GM12878 (cell line): ENCODE results near the gene UNC45A. TPM values are rescaled to one million over a fixed set of nuclear protein-coding genes. Genes with fewer than 3 reads are reported as not detected.
A peak's percentile ranks its signal among the peaks of the same experiment; 100 is the strongest.

ENCODE experiments used
- BRCA1 ChIP-seq: IDR thresholded peaks from 2 replicates; pipeline ENCODE4 v1.6.1; 2011; ENCODE audit warnings: low read depth, low read length, improper control_type of control experiment
- EGR1 ChIP-seq, 2 experiments: IDR thresholded peaks; 1 replicate in 1 of 2; 2 replicates in 1 of 2; pipeline ENCODE4 v1.6.1; 2011 to 2012; ENCODE audit warnings: low read depth in 2 of 2, low read length in 2 of 2, borderline replicate concordance in 1 of 2, mild to moderate bottlenecking in 1 of 2, moderate library complexity in 1 of 2
- HDGF ChIP-seq: fragments of 450-650 bp; IDR thresholded peaks from 2 replicates; pipeline ENCODE4 v1.6.1; 2016; ENCODE audit warnings: antibody characterized with exemption
- IKZF1 ChIP-seq: fragments of 450-650 bp; conservative IDR thresholded peaks from 2 replicates; pipeline ENCODE4 v1.6.1; 2017; ENCODE audit warnings: antibody characterized with exemption, mild to moderate bottlenecking
- MTA2 ChIP-seq: fragments of 450-650 bp; IDR thresholded peaks from 2 replicates; pipeline ENCODE4 v1.6.1; 2016; ENCODE audit warnings: low read depth, mild to moderate bottlenecking, moderate library complexity
- NR2F1 ChIP-seq: fragments of 450-650 bp; conservative IDR thresholded peaks from 2 replicates; pipeline ENCODE4 v1.6.1; 2017; ENCODE audit warnings: mild to moderate bottlenecking
- NRF1 ChIP-seq: conservative IDR thresholded peaks from 2 replicates; pipeline ENCODE4 v1.6.1; 2011; ENCODE audit warnings: mild to moderate bottlenecking, low read depth, low read length, improper control_type of control experiment
- POU2F2 ChIP-seq: IDR thresholded peaks from 3 replicates; pipeline ENCODE4 v1.6.1; 2011; ENCODE audit warnings: low read depth, mild to moderate bottlenecking, low read length, borderline replicate concordance
- RAD51 ChIP-seq: fragments of 450-650 bp; IDR thresholded peaks from 2 replicates; pipeline ENCODE4 v1.6.1; 2016; ENCODE audit warnings: moderate library complexity, mild to moderate bottlenecking, inconsistent platforms
- RELA ChIP-seq: fragments of 450-650 bp; IDR thresholded peaks from 2 replicates; pipeline ENCODE4 v1.8.0; 2014; ENCODE audit warnings: borderline replicate concordance; ENCODE audit not compliant: partially characterized antibody
- SP1 ChIP-seq: IDR thresholded peaks from one replicate; pipeline ENCODE4 v1.6.1; 2011; ENCODE audit warnings: low read depth, low read length
- SPI1 ChIP-seq: IDR thresholded peaks from 2 replicates; pipeline ENCODE4 v1.6.1; 2011; ENCODE audit warnings: low read depth, mild to moderate bottlenecking, low read length, moderate library complexity, borderline replicate concordance; ENCODE audit not compliant: insufficient read depth
- SRF ChIP-seq, 2 experiments: IDR thresholded peaks; 2 replicates each; pipeline ENCODE4 v1.6.1; 2011; ENCODE audit warnings: low read depth in 2 of 2, low read length in 2 of 2, mild to moderate bottlenecking in 1 of 2, moderate library complexity in 1 of 2
- TBL1XR1 ChIP-seq: IDR thresholded peaks from 2 replicates; pipeline ENCODE4 v1.6.1; 2012; ENCODE audit warnings: low read depth, low read length, improper control_type of control experiment
- TCF3 ChIP-seq: IDR thresholded peaks from 2 replicates; pipeline ENCODE4 v1.6.1; 2012; ENCODE audit warnings: low read depth, mild to moderate bottlenecking, low read length, borderline replicate concordance; ENCODE audit not compliant: insufficient read depth
- TCF7 ChIP-seq: IDR thresholded peaks from 2 replicates; pipeline ENCODE4 v1.6.1; 2014; ENCODE audit warnings: antibody characterized with exemption, borderline replicate concordance
- YBX1 ChIP-seq: fragments of 450-650 bp; IDR thresholded peaks from 2 replicates; pipeline ENCODE4 v1.6.1; 2016; ENCODE audit warnings: antibody characterized with exemption
- ZNF274 ChIP-seq: IDR thresholded peaks from one replicate; pipeline ENCODE4 v1.8.0; 2011; ENCODE audit not compliant: insufficient read length, insufficient read depth
- ZSCAN29 ChIP-seq: fragments of 450-650 bp; IDR thresholded peaks from 2 replicates; pipeline ENCODE4 v1.6.1; 2017; ENCODE audit warnings: mild to moderate bottlenecking, moderate library complexity
- polyA plus RNA-seq, 11 experiments: library from polyadenylated mRNA; depleted of rRNA in 4 of 11; unstranded in 6 of 11; stranded (reverse) in 5 of 11; fragments of >200 nt; fragmentation: Nextera tagmentation in 4 of 11; fragmentation: Illumina TruSeq in 1 of 11; extraction: Ambion mirVana in 4 of 11; extraction: Trizol in 1 of 11; gene quantifications; 1 replicate in 1 of 11; 2 replicates in 10 of 11; pipeline versions ENCODE4 v1.2.1 to v1.2.3, GENCODE V29; 2011 to 2016; ENCODE audit warnings: inconsistent platforms in 2 of 11, missing spikeins in 2 of 11, low read depth in 1 of 11
- total RNA-seq, 4 experiments: library from RNA; depleted of rRNA in 3 of 4; stranded (reverse); fragments of >200 nt in 3 of 4; fragmentation: Illumina TruSeq in 1 of 4; extraction: Trizol in 1 of 4; gene quantifications; 2 replicates each; pipeline versions ENCODE4 v1.2.1 to v1.2.3, GENCODE V29; 2013 to 2021
- TF ChIP-seq, protein P1 (sequence below): fragments of 450-650 bp; IDR thresholded peaks from 2 replicates; pipeline ENCODE4 v1.6.1; 2017; ENCODE audit warnings: mild to moderate bottlenecking, moderate library complexity
- TF ChIP-seq, protein P2 (sequence below): fragments of 450-650 bp; IDR thresholded peaks from 2 replicates; pipeline ENCODE4 v1.6.1; 2016; ENCODE audit warnings: mild to moderate bottlenecking
- TF ChIP-seq, protein P3 (sequence below): fragments of 450-650 bp; formaldehyde crosslinking; IDR thresholded peaks from 2 replicates; pipeline ENCODE4 v1.4.0; 2022; ENCODE audit warnings: mild to moderate bottlenecking, moderate library complexity

Gene UNC45A
- total and polyA plus RNA-seq, 10 of the 15 experiments (the other 5 are each of a cell fraction or from before 2014, with no cell fraction given) = 10.3 to 57.8 (median 40.5) TPM

DNA sequence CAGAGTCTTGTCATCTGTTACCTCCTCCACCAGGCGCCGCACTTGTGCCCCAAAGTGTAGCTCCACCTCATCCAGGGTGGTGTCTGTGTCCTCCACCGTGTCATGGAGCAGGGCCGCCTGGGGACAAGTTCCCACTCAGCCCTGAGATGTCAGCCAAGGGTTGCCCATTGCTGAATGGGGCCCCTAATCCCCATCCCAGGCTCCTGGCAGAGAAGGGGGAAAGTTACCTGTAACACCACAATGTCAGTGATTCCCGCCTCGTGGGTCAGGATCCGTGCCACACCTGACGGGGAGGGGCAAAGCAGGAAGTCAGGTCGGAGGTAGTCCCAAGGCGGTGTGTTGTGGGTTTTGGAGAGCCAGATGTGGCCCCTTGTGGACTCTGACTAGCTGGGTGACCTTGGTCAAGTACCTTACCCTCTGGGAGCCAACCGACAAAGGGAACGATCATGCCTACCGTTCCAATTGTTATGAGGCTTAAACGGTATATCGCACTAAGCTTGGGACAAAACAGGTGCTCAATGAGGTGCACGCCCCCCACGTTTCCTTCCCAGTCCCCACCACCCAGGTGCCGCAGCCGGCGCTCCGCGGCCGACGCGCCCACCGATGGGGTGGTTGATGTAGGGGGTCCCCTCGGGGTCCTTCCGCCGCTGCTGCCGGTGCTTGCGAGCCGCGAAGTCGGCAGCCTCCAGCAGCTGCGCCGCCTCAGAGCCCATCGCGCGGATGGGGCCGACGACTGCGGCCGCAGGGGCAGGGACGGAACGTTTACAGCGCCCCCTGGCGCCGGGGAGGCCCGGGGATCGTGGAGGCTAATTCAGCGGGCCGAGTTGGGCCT, 3.0 kb upstream of the UNC45A start, which contains the start of gene HDDC3 (continued):
- no peak for TF ChIP-seq SP1
- peak; percentile 84 for TF ChIP-seq POU2F2
- TF ChIP-seq, protein P1, sequence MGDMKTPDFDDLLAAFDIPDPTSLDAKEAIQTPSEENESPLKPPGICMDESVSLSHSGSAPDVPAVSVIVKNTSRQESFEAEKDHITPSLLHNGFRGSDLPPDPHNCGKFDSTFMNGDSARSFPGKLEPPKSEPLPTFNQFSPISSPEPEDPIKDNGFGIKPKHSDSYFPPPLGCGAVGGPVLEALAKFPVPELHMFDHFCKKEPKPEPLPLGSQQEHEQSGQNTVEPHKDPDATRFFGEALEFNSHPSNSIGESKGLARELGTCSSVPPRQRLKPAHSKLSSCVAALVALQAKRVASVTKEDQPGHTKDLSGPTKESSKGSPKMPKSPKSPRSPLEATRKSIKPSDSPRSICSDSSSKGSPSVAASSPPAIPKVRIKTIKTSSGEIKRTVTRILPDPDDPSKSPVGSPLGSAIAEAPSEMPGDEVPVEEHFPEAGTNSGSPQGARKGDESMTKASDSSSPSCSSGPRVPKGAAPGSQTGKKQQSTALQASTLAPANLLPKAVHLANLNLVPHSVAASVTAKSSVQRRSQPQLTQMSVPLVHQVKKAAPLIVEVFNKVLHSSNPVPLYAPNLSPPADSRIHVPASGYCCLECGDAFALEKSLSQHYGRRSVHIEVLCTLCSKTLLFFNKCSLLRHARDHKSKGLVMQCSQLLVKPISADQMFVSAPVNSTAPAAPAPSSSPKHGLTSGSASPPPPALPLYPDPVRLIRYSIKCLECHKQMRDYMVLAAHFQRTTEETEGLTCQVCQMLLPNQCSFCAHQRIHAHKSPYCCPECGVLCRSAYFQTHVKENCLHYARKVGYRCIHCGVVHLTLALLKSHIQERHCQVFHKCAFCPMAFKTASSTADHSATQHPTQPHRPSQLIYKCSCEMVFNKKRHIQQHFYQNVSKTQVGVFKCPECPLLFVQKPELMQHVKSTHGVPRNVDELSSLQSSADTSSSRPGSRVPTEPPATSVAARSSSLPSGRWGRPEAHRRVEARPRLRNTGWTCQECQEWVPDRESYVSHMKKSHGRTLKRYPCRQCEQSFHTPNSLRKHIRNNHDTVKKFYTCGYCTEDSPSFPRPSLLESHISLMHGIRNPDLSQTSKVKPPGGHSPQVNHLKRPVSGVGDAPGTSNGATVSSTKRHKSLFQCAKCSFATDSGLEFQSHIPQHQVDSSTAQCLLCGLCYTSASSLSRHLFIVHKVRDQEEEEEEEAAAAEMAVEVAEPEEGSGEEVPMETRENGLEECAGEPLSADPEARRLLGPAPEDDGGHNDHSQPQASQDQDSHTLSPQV = peak; percentile 76; the same call in 1 of the 2 replicates
- TF ChIP-seq ZSCAN29 = no peak
- TF ChIP-seq EGR1 (IDR thresholded peaks at IDR 0.05; ENCODE audit: borderline replicate concordance in 1 of 2, low read depth in 2 of 2, low read length in 2 of 2) = peak in 1 of 2 experiments; percentile 72; a peak in 2 of 3 replicates
- no peak for TF ChIP-seq YBX1
- TF ChIP-seq NRF1 = 0 out of 2 replicates have a peak, but pooled peaks have one; percentile 10
- TF ChIP-seq RELA = peak; percentile 38
- peak; percentile 8; the same call in 1 of the 2 replicates for TF ChIP-seq MTA2
- TF ChIP-seq NR2F1 = peak; percentile 47
- 0 out of 2 replicates have a peak, but pooled peaks have one; percentile 9 for TF ChIP-seq BRCA1
- TF ChIP-seq SPI1 = no peak
- no peak for TF ChIP-seq TCF7
- no peak for TF ChIP-seq ZNF274
- TF ChIP-seq HDGF = peak; percentile 79; the same call in 1 of the 2 replicates
- TF ChIP-seq, protein P2, sequence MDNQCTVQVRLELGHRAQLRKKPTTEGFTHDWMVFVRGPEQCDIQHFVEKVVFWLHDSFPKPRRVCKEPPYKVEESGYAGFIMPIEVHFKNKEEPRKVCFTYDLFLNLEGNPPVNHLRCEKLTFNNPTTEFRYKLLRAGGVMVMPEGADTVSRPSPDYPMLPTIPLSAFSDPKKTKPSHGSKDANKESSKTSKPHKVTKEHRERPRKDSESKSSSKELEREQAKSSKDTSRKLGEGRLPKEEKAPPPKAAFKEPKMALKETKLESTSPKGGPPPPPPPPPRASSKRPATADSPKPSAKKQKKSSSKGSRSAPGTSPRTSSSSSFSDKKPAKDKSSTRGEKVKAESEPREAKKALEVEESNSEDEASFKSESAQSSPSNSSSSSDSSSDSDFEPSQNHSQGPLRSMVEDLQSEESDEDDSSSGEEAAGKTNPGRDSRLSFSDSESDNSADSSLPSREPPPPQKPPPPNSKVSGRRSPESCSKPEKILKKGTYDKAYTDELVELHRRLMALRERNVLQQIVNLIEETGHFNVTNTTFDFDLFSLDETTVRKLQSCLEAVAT = peak; percentile 72; the same call in 1 of the 2 replicates
- peak; percentile 76 for TF ChIP-seq TBL1XR1
- TF ChIP-seq, protein P3, sequence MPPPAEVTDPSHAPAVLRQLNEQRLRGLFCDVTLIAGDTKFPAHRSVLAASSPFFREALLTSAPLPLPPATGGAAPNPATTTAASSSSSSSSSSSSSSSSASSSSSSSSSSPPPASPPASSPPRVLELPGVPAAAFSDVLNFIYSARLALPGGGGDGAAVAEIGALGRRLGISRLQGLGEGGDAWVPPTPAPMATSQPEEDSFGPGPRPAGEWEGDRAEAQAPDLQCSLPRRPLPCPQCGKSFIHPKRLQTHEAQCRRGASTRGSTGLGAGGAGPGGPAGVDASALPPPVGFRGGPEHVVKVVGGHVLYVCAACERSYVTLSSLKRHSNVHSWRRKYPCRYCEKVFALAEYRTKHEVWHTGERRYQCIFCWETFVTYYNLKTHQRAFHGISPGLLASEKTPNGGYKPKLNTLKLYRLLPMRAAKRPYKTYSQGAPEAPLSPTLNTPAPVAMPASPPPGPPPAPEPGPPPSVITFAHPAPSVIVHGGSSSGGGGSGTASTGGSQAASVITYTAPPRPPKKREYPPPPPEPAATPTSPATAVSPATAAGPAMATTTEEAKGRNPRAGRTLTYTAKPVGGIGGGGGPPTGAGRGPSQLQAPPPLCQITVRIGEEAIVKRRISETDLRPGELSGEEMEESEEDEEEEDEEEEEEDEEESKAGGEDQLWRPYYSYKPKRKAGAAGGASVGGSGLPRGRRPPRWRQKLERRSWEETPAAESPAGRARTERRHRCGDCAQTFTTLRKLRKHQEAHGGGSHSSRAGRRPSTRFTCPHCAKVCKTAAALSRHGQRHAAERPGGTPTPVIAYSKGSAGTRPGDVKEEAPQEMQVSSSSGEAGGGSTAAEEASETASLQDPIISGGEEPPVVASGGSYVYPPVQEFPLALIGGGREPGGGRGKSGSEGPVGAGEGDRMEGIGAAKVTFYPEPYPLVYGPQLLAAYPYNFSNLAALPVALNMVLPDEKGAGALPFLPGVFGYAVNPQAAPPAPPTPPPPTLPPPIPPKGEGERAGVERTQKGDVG = peak; percentile 34; the same call in 1 of the 2 replicates
- TF ChIP-seq SRF (IDR thresholded peaks at IDR 0.05; ENCODE audit: low read depth in 2 of 2, low read length in 2 of 2) = 0 out of 4 replicates have a peak, but pooled peaks of 1 of the 2 experiments have one; percentile 24
- peak; percentile 67 for TF ChIP-seq IKZF1
- TF ChIP-seq RAD51 = no peak
- TF ChIP-seq TCF3 = peak; percentile 90
